ENCODE results near the gene YBX2. TPM values are rescaled to one million over a fixed set of nuclear protein-coding genes. Genes with fewer than 3 reads are reported as not detected.

The YBX2 gene
- polyA plus RNA-seq, 3 donors from 2014 or later = not detected

- Mint-ChIP-seq H3K27ac (peak overlapping the region; percentile 96 to 100 (median 99)), H3K27me3 (ENCODE audit: low read depth in 3 of 3) (peaks cover 22 to 31% (median 24%) of the 10 kb centered on the region in 3 donors), H3K9me3 (peaks cover 0 to 2% (median 0%) of the 10 kb centered on the region in 6 donors), H3K36me3 (peaks cover 17 to 34% (median 18%) of the 10 kb centered on the region in 3 donors), H3K4me1 (peaks cover 42 to 49% of the 10 kb centered on the region in 2 donors), H3K4me3 (peak overlapping the region; percentile 91 to 97 (median 93))
- peak in 2 of 3 donors; percentile 23 to 35 for DNase-seq
Observed at GRCh38 chr17:7307686-7308624, 13.5 kb upstream of the YBX2 start.

DNA sequence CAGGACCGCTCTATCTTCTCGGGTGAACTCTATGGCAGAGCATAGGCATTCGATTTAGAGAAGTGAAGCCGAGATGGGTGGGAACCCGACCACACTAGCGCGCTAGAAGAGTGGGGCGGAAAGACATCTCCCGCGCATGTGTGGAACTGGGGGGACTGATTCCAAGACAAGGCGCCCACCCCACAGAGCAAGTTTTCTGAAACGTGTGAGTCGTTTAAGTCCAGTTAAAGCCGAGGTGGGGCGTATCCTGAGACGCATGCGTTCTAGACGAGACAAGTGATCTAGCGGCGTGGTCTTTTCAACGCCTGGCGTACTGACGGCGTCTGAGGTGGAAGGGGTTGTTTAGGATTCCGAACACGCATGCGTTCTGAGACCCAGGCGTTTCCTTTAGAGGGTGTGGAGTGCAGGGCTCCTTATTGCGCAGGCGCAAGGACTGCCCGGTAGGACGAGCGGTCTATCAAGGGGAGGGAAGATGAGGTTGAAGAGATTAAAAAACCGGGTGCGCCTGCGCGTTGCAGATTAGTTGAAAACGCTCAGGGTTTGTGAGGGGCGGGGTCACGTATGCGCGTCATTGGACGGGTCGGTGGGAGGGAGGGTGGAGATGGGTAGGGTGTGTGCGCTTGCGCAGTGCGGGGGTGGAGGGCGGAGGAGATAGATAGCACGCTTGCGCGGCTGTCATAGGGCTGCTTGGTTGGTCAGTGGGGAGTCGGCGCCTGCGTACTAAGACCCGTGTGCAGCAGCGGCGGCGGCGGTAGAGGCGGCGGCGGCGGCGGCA, 12.7 kb upstream of the YBX2 start, which contains the start of gene EIF5A:
Gene EIF5A (plus strand): TSS at position 718 of the 775 bp plus-strand sequence. CDS start 2,008 bp downstream, outside the sequence.
- Mint-ChIP-seq H3K27me3 (ENCODE audit: low read depth in 3 of 3) (peaks cover 18 to 30% (median 22%) of the 10 kb centered on the region in 3 donors), H3K4me3 (peak within 1 kb of the TSS; percentile 91 to 97 (median 93)), H3K4me1 (peaks cover 35 to 41% of the 10 kb centered on the region in 2 donors), H3K36me3 (peaks cover 17 to 29% (median 18%) of the 10 kb centered on the region in 3 donors), H3K9me3 (peaks cover 0 to 2% (median 0%) of the 10 kb centered on the region in 6 donors), H3K27ac (peak within 1 kb of the TSS; percentile 96 to 100 (median 99))
- peak; percentile 100 for DNase-seq

DNA sequence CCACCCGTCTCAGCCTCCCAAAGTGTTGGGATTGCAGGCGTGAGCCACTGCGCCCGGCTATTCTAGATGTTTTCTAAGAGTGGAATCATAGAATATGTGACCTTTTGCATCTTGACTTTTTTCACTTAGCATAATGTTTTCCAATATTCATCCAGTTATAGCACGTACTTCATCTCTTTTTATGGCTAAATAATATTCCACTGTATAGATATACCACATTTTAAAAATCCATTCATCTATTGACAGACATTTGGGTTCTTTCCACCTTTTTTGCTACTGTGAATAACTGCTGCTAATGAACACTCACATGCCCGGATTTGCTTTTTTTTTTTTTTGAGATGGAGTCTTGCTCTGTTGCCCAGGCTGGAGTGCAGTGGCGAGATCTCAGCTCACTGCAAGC, 9.7 kb upstream of the YBX2 start:
- Mint-ChIP-seq H3K4me3 (peak overlapping the region in 1 of 5 donors; percentile 41), H3K27me3 (ENCODE audit: low read depth in 3 of 3) (peaks cover 14 to 25% (median 17%) of the 10 kb centered on the region in 3 donors), H3K4me1 (peaks cover 14% of the 10 kb centered on the region in 2 donors), H3K36me3 (peaks cover 0 to 6% (median 0%) of the 10 kb centered on the region in 3 donors), H3K27ac (peak overlapping the region in 1 of 6 donors; percentile 14), H3K9me3 (peaks cover 0 to 2% (median 0%) of the 10 kb centered on the region in 6 donors)
- DNase-seq = no peak

DNA sequence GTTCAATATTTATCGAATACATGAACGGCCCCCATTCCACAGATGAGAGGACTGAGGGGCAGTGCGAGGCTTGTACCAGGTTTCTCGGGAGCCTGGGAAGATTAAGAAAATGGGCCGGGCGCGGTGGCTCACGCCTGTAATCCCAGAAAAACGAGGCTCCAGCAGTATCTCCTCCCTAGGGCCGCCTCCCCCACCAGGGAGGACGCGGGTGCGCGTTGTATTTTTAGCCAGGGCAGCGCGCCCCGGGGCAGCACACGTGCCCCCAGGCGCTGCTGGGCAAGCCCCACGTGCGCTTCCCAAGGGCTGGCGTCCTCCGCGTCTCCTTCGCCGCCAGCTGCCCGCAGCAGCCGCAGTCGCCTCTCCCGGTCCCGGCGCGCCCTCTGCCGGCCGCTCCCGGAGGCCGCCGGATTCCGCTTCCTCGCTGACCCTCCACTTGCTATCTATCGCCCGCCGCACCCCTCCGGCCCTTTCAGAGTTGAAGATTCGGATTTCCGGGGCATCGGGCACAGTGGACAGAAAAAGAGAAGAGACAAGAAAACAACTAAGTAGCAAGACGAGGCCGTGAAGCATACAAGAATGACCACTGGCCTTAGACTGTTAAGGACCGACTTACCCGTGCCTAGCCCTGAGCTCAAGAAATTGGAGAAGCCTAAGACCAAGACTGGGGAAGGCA, 1.9 kb upstream of the YBX2 start:
- Mint-ChIP-seq H3K27me3 (ENCODE audit: low read depth in 3 of 3) (peaks cover 8 to 19% (median 15%) of the 10 kb centered on the region in 3 donors), H3K4me3 (peak overlapping the region; percentile 27 to 86 (median 59)), H3K4me1 (peaks cover 21 to 26% of the 10 kb centered on the region in 2 donors), H3K36me3 (peaks cover 0 to 4% (median 0%) of the 10 kb centered on the region in 3 donors), H3K9me3 (no peaks in the 10 kb centered on the region), H3K27ac (peak overlapping the region in 1 of 6 donors; percentile 64)
- peak; percentile 65 to 71 (median 69) for DNase-seq

GRCh38 chr17:7295230-7296180, 1.1 kb upstream of the YBX2 start:
- H3K4me1 Mint-ChIP-seq = peaks cover 21 to 26% of the 10 kb centered on the region in 2 donors
- H3K4me3 Mint-ChIP-seq = peak overlapping the region; percentile 77 to 88 (median 81)
- H3K9me3 Mint-ChIP-seq = no peaks in the 10 kb centered on the region
- H3K36me3 Mint-ChIP-seq = peaks cover 0 to 4% (median 0%) of the 10 kb centered on the region in 3 donors
- no peak for DNase-seq
- peak overlapping the region in 1 of 6 donors; percentile 20 for H3K27ac Mint-ChIP-seq
- peaks cover 8 to 19% (median 15%) of the 10 kb centered on the region in 3 donors for H3K27me3 Mint-ChIP-seq (ENCODE audit: low read depth in 3 of 3)

GRCh38 chr17:7293816-7294613, 424 bp downstream of the YBX2 start:
- Mint-ChIP-seq H3K36me3 (peaks cover 0 to 4% (median 0%) of the 10 kb centered on the region in 3 donors), H3K27me3 (ENCODE audit: low read depth in 3 of 3) (peaks cover 8 to 23% (median 15%) of the 10 kb centered on the region in 3 donors), H3K27ac (no peak overlapping the region), H3K9me3 (no peaks in the 10 kb centered on the region), H3K4me1 (peaks cover 21 to 26% of the 10 kb centered on the region in 2 donors), H3K4me3 (peak overlapping the region; percentile 26 to 65 (median 57))
- DNase-seq = no peak

- Mint-ChIP-seq H3K4me3 (peak overlapping the region; percentile 57 to 65 (median 63)), H3K4me1 (peaks cover 21 to 26% of the 10 kb centered on the region in 2 donors), H3K9me3 (no peaks in the 10 kb centered on the region), H3K36me3 (peaks cover 0 to 4% (median 0%) of the 10 kb centered on the region in 3 donors), H3K27me3 (ENCODE audit: low read depth in 3 of 3) (peaks cover 8 to 24% (median 15%) of the 10 kb centered on the region in 3 donors), H3K27ac (no peak overlapping the region)
- no peak for DNase-seq
Observed at GRCh38 chr17:7293159-7293558, 1.3 kb downstream of the YBX2 start.

DNA sequence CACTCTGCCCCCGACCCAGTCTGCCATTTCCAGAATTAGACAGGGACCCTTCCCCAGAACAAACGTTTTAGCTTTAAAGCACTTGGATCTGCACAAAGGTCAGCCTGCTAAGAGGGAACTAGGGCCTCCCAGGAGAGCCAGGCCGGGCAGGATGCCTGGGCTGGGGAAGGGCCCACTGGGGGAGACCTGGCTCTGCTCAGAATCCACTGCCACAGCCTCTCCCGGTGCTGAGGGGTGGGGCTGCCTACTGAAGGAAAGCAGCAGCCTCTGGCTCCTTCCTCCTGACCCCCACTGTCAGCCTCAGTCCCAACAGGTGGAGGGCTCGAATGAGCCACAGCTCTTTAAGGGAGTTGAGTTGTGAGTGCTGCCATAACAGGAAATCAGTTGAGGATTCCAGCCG, 1.7 kb downstream of the YBX2 start:
- H3K36me3 Mint-ChIP-seq = peaks cover 0 to 4% (median 0%) of the 10 kb centered on the region in 3 donors
- H3K4me1 Mint-ChIP-seq = peaks cover 21 to 26% of the 10 kb centered on the region in 2 donors
- H3K27ac Mint-ChIP-seq = no peak overlapping the region
- no peak for DNase-seq
- H3K27me3 Mint-ChIP-seq (ENCODE audit: low read depth in 3 of 3) = peaks cover 8 to 27% (median 15%) of the 10 kb centered on the region in 3 donors
- H3K4me3 Mint-ChIP-seq = peak overlapping the region in 3 of 5 donors; percentile 31 to 60 (median 41)
- H3K9me3 Mint-ChIP-seq = no peaks in the 10 kb centered on the region

DNA sequence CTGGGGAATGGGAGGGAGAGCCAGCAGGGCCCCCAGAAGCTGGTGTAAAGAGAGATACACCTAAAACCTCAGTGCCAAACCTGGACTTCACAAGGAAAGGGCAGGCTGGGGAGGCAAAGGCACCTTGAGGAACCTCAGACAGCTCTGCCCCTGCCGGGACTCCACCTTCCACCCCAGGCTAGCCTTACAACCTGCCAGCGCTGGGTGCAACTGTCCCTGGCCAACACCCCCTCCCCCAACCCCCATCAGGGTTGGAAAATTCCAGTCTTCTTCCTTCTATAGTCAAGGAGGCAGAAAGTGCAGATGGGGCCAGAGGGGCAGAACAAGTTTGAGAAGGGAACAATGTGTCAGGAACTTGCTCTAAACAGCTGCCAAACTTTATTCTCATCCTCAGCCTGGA, 2.2 kb downstream of the YBX2 start:
- H3K4me3 Mint-ChIP-seq = no peak overlapping the region
- H3K9me3 Mint-ChIP-seq = no peaks in the 10 kb centered on the region
- no peak for DNase-seq
- peaks cover 21 to 26% of the 10 kb centered on the region in 2 donors for H3K4me1 Mint-ChIP-seq
- peaks cover 8 to 31% (median 16%) of the 10 kb centered on the region in 3 donors for H3K27me3 Mint-ChIP-seq (ENCODE audit: low read depth in 3 of 3)
- H3K27ac Mint-ChIP-seq = no peak overlapping the region
- peaks cover 0 to 4% (median 0%) of the 10 kb centered on the region in 3 donors for H3K36me3 Mint-ChIP-seq

- peaks cover 6 to 30% (median 12%) of the 10 kb centered on the region in 3 donors for H3K27me3 Mint-ChIP-seq (ENCODE audit: low read depth in 3 of 3)
- H3K27ac Mint-ChIP-seq = no peak overlapping the region
- H3K36me3 Mint-ChIP-seq = peaks cover 0 to 4% (median 0%) of the 10 kb centered on the region in 3 donors
- H3K9me3 Mint-ChIP-seq = no peaks in the 10 kb centered on the region
- H3K4me3 Mint-ChIP-seq = no peak overlapping the region
- no peak for DNase-seq
- H3K4me1 Mint-ChIP-seq = peaks cover 14 to 16% of the 10 kb centered on the region in 2 donors
Observed at GRCh38 chr17:7290685-7291084, 3.8 kb downstream of the YBX2 start.

- Mint-ChIP-seq H3K4me3 (no peak overlapping the region), H3K27me3 (ENCODE audit: low read depth in 3 of 3) (peaks cover 6 to 25% (median 12%) of the 10 kb centered on the region in 3 donors), H3K27ac (no peak overlapping the region), H3K4me1 (peaks cover 9 to 11% of the 10 kb centered on the region in 2 donors), H3K9me3 (no peaks in the 10 kb centered on the region), H3K36me3 (peaks cover 0 to 4% (median 0%) of the 10 kb centered on the region in 3 donors)
- no peak for DNase-seq
Observed at GRCh38 chr17:7290166-7290565, 4.3 kb downstream of the YBX2 start.

All from immature natural killer cell (primary cell).